GM18870 (cell line): Measurements from ENCODE around the gene EVC2.

Experiments used
- ATAC-seq: cut with Tn5 transposase; IDR thresholded peaks from one replicate; pipeline ENCODE4 v1.9.1; 2021; ENCODE audit warnings: moderate library complexity; ENCODE audit not compliant: unreplicated experiment

EVC2 gene

DNA sequence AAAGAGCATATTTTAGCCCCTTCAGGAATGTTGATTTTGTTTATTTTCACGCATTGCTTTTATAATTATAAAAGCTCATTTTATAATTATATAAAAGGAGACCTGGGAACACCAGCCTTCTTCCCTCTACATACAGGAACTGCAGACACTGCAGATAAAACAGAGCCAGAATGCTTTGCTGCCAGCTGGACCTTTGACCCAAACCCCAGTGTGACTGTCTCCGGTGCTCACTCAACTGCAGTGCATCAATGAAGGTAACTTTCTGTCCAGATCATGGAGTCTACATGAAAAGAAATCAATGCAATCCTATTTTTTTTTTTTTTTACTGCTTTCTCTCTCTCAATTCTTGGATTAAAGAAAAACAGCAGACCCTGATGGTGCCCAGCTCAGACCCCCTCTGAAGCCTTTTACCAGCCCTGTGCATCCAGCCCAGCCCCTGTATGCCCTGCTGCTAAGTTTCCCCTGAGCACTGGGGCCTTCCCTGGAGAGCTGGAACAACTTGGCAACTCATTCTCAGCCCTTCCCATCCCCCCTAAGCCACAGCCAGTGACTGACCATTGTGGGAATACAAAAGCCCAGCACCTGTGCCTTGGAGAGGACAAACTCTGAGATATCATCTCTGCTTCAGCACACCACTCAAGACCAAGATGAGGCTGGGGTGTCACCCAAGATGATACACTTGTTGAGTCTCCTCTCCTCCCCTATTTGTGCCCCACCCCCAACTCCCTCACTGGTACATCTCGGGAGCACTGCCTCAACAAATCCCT is 182.1 kb downstream of the EVC2 start:
- ATAC-seq = no peak

DNA sequence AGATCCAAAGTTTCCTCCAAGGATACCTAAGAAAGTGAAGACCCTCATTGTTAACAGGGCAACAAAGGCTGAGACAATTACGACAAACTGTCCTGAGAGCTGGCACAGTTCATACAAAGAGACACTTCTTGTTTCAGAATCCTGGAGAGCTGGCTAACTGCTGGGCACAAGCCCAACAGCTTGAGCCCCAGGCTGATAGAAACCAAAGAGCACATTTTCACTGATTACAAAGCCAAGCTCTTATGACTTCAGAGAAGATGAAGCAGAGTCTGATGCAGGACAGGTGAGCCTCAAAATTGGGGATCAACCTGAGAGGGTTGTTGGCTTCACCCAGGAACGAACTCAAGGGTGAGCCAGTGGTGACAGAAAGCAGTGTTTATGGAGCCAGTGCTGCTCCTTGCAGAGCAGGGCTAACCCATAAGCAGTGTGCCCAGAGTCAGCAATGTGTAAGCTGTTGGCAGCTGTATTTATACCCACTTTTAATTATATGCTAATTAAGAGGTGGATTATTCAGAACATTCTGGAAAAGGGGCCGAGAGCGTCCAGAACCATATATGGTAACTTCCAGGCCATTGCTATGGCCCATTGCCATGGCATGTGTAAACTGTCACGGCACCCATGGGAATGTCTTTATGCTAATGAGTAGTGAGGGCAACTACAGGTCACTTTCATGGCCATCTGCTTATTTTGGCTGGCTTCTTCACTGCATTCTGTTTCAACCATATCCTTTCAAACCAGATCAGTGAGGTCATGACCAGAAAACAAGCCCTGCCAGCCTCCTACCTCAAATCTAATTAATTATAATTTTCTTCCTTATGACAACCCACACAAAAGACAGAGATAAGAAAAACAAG is 183.7 kb downstream of the EVC2 start:
- no peak for ATAC-seq

- ATAC-seq = no peak
These were observed 191.0 kb downstream of the EVC2 start for GRCh38 chr4:5517372-5517771.

- no peak for ATAC-seq
These were observed 192.7 kb downstream of the EVC2 start for GRCh38 chr4:5515646-5516045.
